GM18526 (cell line): ENCODE results near the gene CFAP61.

Experiments
- POLR2A ChIP-seq: IDR thresholded peaks from 3 replicates; pipeline ENCODE4 v1.6.1; 2011; ENCODE audit not compliant: insufficient read length; ENCODE audit errors: extremely low read depth

Gene CFAP61

GRCh38 chr20:20052074-20052970, at the start of gene CFAP61, which contains the start of gene CRNKL1:
TSS of gene CFAP61 (plus strand) at chr20:20052532. CDS start at chr20:20056654, 4,122 bp downstream.
TSS of gene CRNKL1 (minus strand) at chr20:20052466. CDS start at chr20:20052342, 124 bp downstream.
- TF ChIP-seq POLR2A, result peak; percentile 73

GRCh38 chr20:20003031-20003954, 49.0 kb upstream of the CFAP61 start:
- TF ChIP-seq POLR2A, result no peak

- no peak for TF ChIP-seq POLR2A
These were observed 47.0 kb upstream of the CFAP61 start for GRCh38 chr20:20005342-20005741.

- TF ChIP-seq POLR2A, result no peak
These were observed 42.5 kb upstream of the CFAP61 start for GRCh38 chr20:20009784-20010253.

- no peak for TF ChIP-seq POLR2A
These were observed 41.5 kb upstream of the CFAP61 start for GRCh38 chr20:20010639-20011500.

GRCh38 chr20:20012541-20012940, 39.8 kb upstream of the CFAP61 start:
- TF ChIP-seq POLR2A, result no peak

- no peak for TF ChIP-seq POLR2A
These were observed 37.7 kb upstream of the CFAP61 start for GRCh38 chr20:20014659-20015058.

- peak; percentile 50 for TF ChIP-seq POLR2A
These were observed 35.1 kb upstream of the CFAP61 start, which contains the start of gene NAA20 for GRCh38 chr20:20017001-20017843. TSS of gene NAA20 (plus strand) at chr20:20017362. CDS start at chr20:20017397, 35 bp downstream.

- TF ChIP-seq POLR2A, result no peak
These were observed 34.5 kb upstream of the CFAP61 start for GRCh38 chr20:20017844-20018185.

GRCh38 chr20:20018366-20018765, 34.0 kb upstream of the CFAP61 start:
- no peak for TF ChIP-seq POLR2A

GRCh38 chr20:20019123-20019522, 33.2 kb upstream of the CFAP61 start:
- no peak for TF ChIP-seq POLR2A

GRCh38 chr20:20020908-20021307, 31.4 kb upstream of the CFAP61 start:
- TF ChIP-seq POLR2A, result no peak

- TF ChIP-seq POLR2A, result no peak
These were observed 30.5 kb upstream of the CFAP61 start for GRCh38 chr20:20021835-20022234.

- no peak for TF ChIP-seq POLR2A
These were observed 29.8 kb upstream of the CFAP61 start for GRCh38 chr20:20022498-20022897.
